IMR-90 (cell line): ENCODE results near the gene ARPC4.

ENCODE experiments used
- BHLHE40 ChIP-seq: fragments of 150-350 bp; IDR thresholded peaks from 2 replicates; pipeline ENCODE4 v1.6.1; 2016; ENCODE audit warnings: mild to moderate bottlenecking, low read depth, low read length
- CHD1 ChIP-seq: IDR thresholded peaks from 2 replicates; pipeline ENCODE4 v1.6.1; 2012; ENCODE audit warnings: low read depth, low read length, improper control_type of control experiment
- CTCF ChIP-seq: conservative IDR thresholded peaks from 2 replicates; pipeline ENCODE4 v1.5.1; 2012; ENCODE audit warnings: mild to moderate bottlenecking, low read depth, low read length, improper control_type of control experiment
- MXI1 ChIP-seq: IDR thresholded peaks from 2 replicates; pipeline ENCODE4 v1.6.1; 2012; ENCODE audit warnings: low read depth, mild to moderate bottlenecking, low read length, moderate library complexity, borderline replicate concordance
- NFE2L2 ChIP-seq: fragments of 150-350 bp; IDR thresholded peaks from 2 replicates; pipeline ENCODE4 v1.6.1; 2016; ENCODE audit warnings: low read depth, mild to moderate bottlenecking, low read length
- POLR2A ChIP-seq: IDR thresholded peaks from 2 replicates; pipeline ENCODE4 v1.6.1; 2012; ENCODE audit warnings: mild to moderate bottlenecking, low read depth, low read length
- RAD21 ChIP-seq: IDR thresholded peaks from 2 replicates; pipeline ENCODE4 v1.6.1; 2012; ENCODE audit warnings: low read length, improper control_type of control experiment
- SMC3 ChIP-seq: fragments of 150-350 bp; IDR thresholded peaks from 2 replicates; pipeline ENCODE4 v1.6.1; 2016; ENCODE audit warnings: low read depth, mild to moderate bottlenecking, antibody characterized with exemption, low read length, moderate library complexity

- TF ChIP-seq CTCF (no peak), POLR2A (no peak), NFE2L2 (no peak), MXI1 (no peak), BHLHE40 (no peak), RAD21 (no peak), CHD1 (no peak), SMC3 (no peak)
Observed at GRCh38 chr3:9749296-9749644, 43.6 kb upstream of the ARPC4 start.
